Measurements from ENCODE around the gene KRTAP6-1. TPM values are rescaled to one million over a fixed set of nuclear protein-coding genes. Genes with fewer than 3 reads are reported as not detected.

The KRTAP6-1 gene
- total RNA-seq, 6 experiments from 2014 or later: not detected

DNA sequence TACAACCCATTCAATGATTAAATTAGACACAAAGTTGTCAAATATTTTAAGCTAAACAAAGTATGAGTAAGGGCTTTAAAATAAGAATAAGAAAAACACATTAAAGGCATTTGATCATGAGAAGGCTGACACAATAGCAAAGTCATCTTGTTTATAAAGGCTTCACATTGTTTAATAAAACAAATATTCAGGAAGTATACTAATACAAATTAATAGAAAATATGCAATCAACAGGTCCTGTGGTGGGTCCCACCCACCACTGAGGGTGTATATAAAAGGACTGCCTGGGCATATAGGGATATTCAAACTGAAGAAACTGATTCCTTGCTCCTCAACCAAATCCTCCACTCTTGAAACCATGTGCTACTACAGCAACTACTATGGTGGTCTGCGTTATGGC is 21.2 kb upstream of the KRTAP6-1 start, which contains the start of gene KRTAP20-2:
Gene KRTAP20-2 (plus strand): TSS at position 301 of the 400 bp plus-strand sequence. CDS start 58 bp downstream, at position 359.
- Mint-ChIP-seq H3K27ac (no peak within 1 kb of the TSS), H3K4me3 (no peak within 1 kb of the TSS), H3K4me1 (ENCODE audit: low read depth) (no peaks in the 10 kb centered on the region), H3K9me3 (peaks cover 61% of the 10 kb centered on the region), H3K36me3 (ENCODE audit: low read depth) (peaks cover 8% of the 10 kb centered on the region; the same call in 1 of the 2 replicates), H3K27me3 (ENCODE audit: insufficient read depth) (peaks cover 1% of the 10 kb centered on the region; the same call in 1 of the 2 replicates)
- TF ChIP-seq, protein P1, sequence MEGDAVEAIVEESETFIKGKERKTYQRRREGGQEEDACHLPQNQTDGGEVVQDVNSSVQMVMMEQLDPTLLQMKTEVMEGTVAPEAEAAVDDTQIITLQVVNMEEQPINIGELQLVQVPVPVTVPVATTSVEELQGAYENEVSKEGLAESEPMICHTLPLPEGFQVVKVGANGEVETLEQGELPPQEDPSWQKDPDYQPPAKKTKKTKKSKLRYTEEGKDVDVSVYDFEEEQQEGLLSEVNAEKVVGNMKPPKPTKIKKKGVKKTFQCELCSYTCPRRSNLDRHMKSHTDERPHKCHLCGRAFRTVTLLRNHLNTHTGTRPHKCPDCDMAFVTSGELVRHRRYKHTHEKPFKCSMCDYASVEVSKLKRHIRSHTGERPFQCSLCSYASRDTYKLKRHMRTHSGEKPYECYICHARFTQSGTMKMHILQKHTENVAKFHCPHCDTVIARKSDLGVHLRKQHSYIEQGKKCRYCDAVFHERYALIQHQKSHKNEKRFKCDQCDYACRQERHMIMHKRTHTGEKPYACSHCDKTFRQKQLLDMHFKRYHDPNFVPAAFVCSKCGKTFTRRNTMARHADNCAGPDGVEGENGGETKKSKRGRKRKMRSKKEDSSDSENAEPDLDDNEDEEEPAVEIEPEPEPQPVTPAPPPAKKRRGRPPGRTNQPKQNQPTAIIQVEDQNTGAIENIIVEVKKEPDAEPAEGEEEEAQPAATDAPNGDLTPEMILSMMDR (IDR thresholded peaks at IDR 0.05): no peak
- DNase-seq: no peak

DNA sequence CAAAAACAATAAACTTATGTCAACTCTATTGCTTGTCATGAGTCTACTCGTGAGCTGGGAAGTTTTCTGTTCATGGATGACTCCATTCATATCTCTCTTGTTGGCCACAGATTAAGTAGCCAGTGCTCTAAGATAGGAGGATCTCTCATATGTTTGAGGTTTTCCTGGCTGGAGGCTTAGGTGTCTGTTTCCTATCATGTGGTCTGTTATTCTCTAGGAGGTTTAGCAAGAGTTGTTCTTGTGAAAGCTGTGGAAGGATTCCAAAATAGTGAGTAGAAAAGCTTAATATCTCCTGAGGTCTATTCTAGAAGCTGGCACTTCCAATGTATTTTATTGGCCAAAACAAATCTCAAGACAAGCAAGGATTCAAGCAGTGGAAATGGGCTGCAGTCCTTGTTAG is 15.5 kb upstream of the KRTAP6-1 start:
- Mint-ChIP-seq H3K4me3 (no peak overlapping the region), H3K27me3 (ENCODE audit: insufficient read depth) (peaks cover 1% of the 10 kb centered on the region; the same call in 1 of the 2 replicates), H3K9me3 (peaks cover 65% of the 10 kb centered on the region), H3K27ac (no peak overlapping the region), H3K4me1 (ENCODE audit: low read depth) (no peaks in the 10 kb centered on the region), H3K36me3 (ENCODE audit: low read depth) (peaks cover 11% of the 10 kb centered on the region)
- DNase-seq: no peak
- TF ChIP-seq, protein P1 (IDR thresholded peaks at IDR 0.05): no peak

DNA sequence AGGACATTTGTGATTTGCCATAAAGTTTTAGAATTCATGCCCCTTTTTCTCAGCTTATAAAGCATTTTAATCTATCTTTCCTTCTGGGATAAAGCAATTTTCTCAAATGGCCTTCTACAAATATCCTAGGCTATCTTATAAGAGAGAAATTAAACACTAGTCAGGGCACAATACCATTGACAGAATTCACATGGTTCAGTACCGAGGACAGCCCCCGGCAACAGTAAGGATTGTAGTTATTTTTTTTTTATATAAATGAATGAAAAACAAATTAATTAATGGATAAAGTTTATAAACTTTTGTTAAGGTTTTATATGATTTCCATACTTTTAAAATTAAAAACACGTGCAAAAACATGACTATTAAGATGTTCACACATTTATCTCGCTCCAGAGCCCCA is 14.4 kb upstream of the KRTAP6-1 start:
- Mint-ChIP-seq H3K4me3 (no peak overlapping the region), H3K4me1 (ENCODE audit: low read depth) (no peaks in the 10 kb centered on the region), H3K27me3 (ENCODE audit: insufficient read depth) (peaks cover 1% of the 10 kb centered on the region; the same call in 1 of the 2 replicates), H3K9me3 (peaks cover 69% of the 10 kb centered on the region), H3K27ac (no peak overlapping the region), H3K36me3 (ENCODE audit: low read depth) (peaks cover 12% of the 10 kb centered on the region)
- TF ChIP-seq, protein P1 (IDR thresholded peaks at IDR 0.05): no peak
- no peak for DNase-seq

DNA sequence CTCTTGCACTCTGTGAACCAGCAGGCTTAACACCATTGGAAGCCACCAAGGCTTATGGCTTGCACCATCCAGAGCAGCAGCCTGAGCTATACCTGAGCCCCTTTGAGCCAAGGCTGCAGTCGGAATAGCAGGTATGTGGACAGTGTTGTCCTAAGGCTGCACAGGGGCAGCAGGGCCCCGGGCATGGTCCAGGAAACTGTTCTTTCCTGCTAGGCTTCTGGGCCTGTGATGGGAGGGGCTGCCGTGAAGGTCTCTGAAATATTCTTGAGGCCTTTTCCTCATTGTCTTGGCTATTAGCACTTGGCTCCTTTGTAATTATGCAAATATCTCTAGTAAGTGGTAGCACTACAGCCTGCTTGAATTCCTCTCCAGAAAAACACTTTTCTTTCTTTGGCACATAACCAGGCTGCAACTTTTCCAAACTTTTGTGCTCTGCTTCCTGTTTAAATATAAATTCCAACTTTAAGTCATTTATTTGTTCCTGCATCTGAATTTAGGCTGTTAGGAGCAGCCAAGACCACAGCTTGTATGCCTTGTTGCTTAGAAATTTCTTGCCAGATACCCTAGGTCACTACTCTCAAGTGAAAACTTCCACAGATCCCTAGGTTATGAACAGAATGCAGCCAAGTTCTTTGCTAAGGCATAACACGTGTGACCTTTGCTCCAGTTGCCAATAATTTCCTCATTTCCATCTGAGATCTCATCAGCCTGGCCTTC is 11.9 kb upstream of the KRTAP6-1 start:
- peaks cover 61% of the 10 kb centered on the region for H3K9me3 Mint-ChIP-seq
- no peak for DNase-seq
- no peaks in the 10 kb centered on the region for H3K27me3 Mint-ChIP-seq (ENCODE audit: insufficient read depth)
- TF ChIP-seq, protein P1 (IDR thresholded peaks at IDR 0.05): no peak
- H3K27ac Mint-ChIP-seq: no peak overlapping the region
- H3K4me3 Mint-ChIP-seq: no peak overlapping the region
- H3K4me1 Mint-ChIP-seq (ENCODE audit: low read depth): no peaks in the 10 kb centered on the region
- peaks cover 4% of the 10 kb centered on the region for H3K36me3 Mint-ChIP-seq (ENCODE audit: low read depth)

DNA sequence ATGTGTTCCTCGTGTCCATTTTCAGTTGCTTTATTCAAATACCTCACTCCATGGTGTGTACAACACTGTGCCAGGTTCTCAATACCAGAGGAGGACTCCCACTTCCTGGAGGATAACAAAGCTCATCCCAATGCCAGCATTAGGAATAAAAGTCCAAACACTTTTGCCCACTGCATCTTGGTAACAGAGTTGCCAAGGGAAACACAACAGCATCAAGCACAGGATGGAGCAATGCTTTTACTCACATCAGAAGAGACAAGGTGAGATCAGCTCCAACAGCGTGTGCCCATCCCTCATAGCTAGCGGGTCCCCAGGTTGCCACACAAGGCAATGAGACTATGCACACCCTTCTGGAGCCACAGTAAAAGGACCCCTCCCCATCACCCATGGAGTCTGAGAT is 9.6 kb upstream of the KRTAP6-1 start:
- TF ChIP-seq, protein P1 (IDR thresholded peaks at IDR 0.05): no peak
- H3K27ac Mint-ChIP-seq: no peak overlapping the region
- no peaks in the 10 kb centered on the region for H3K4me1 Mint-ChIP-seq (ENCODE audit: low read depth)
- peaks cover 4% of the 10 kb centered on the region for H3K36me3 Mint-ChIP-seq (ENCODE audit: low read depth)
- H3K27me3 Mint-ChIP-seq (ENCODE audit: insufficient read depth): no peaks in the 10 kb centered on the region
- peaks cover 54% of the 10 kb centered on the region for H3K9me3 Mint-ChIP-seq
- no peak for DNase-seq
- H3K4me3 Mint-ChIP-seq: no peak overlapping the region

Measured in HFFc6 (cell line).